Large intestine (tissue), 1 donor: ENCODE data around the gene S100A1. TPM values are rescaled to one million over a fixed set of nuclear protein-coding genes. Genes with fewer than 3 reads are reported as not detected.

Experiments
- polyA plus RNA-seq: library from polyadenylated mRNA; unstranded; fragments of 120-200 nt; gene quantifications from one replicate; pipeline ENCODE4 v1.2.1, GENCODE V29; 2013

S100A1 gene
- polyA plus RNA-seq, 1 donor: 2.8 TPM

Other genes with a start within 250 kb of the S100A1 start
- 2.5 TPM for gene S100A8, start 237.4 kb upstream of the S100A1 start, polyA plus RNA-seq
- not detected for gene S100A7A, start 211.9 kb upstream of the S100A1 start, polyA plus RNA-seq
- not detected for gene S100A7, start 167.8 kb upstream of the S100A1 start, polyA plus RNA-seq
- 334 TPM for gene S100A6, start 92.4 kb upstream of the S100A1 start, polyA plus RNA-seq
- 0.10 TPM for gene S100A5, start 87.5 kb upstream of the S100A1 start, polyA plus RNA-seq
- gene S100A4, start 82.6 kb upstream of the S100A1 start, polyA plus RNA-seq: 18.0 TPM
- gene S100A3, start 79.2 kb upstream of the S100A1 start, polyA plus RNA-seq: not detected
- gene S100A2, start 62.6 kb upstream of the S100A1 start, polyA plus RNA-seq: 0.67 TPM
- 134 TPM for gene S100A16, start 15.3 kb upstream of the S100A1 start, polyA plus RNA-seq
- gene S100A14, start 12.1 kb upstream of the S100A1 start, polyA plus RNA-seq: 437 TPM
- gene S100A13, start 929 bp upstream of the S100A1 start, polyA plus RNA-seq: 77.2 TPM
- gene CHTOP, start 5.6 kb downstream of the S100A1 start, polyA plus RNA-seq: 99.4 TPM
- 30.9 TPM for gene SNAPIN, start 30.3 kb downstream of the S100A1 start, polyA plus RNA-seq
- 152 TPM for gene ILF2, start 42.6 kb downstream of the S100A1 start, polyA plus RNA-seq
- gene NPR1, start 50.3 kb downstream of the S100A1 start, polyA plus RNA-seq: 4.7 TPM
- 62.3 TPM for gene INTS3, start 99.6 kb downstream of the S100A1 start, polyA plus RNA-seq
- gene SLC27A3, start 147.0 kb downstream of the S100A1 start, polyA plus RNA-seq: 32.4 TPM